KG1 (cell line): Measurements from ENCODE around the gene PRG2.
"Not testable (repeated sequence)": the region's sequence is repeated elsewhere in the genome, so short reads cannot be mapped to it uniquely, and the experiment has no call there.

Experiments used
- DNase-seq: peaks from one replicate; lab custom pipeline; 2025; lab: John Stamatoyannopoulos, UW

Gene PRG2

GRCh38 chr11:57419146-57419545 is 28.7 kb upstream of the PRG2 start:
- no peak for DNase-seq

GRCh38 chr11:57418131-57418530 is 27.7 kb upstream of the PRG2 start:
- DNase-seq = no peak

GRCh38 chr11:57417056-57417455 is 26.6 kb upstream of the PRG2 start:
- no peak for DNase-seq

- no peak for DNase-seq
Observed at GRCh38 chr11:57416436-57416835, 26.0 kb upstream of the PRG2 start.

GRCh38 chr11:57414612-57415212 is 24.3 kb upstream of the PRG2 start:
- no peak for DNase-seq

GRCh38 chr11:57413681-57414080 is 23.2 kb upstream of the PRG2 start:
- DNase-seq = no peak

- no peak for DNase-seq
Observed at GRCh38 chr11:57410287-57410686, 19.8 kb upstream of the PRG2 start.

- no peak for DNase-seq
Observed at GRCh38 chr11:57409321-57410100, 19.1 kb upstream of the PRG2 start.

GRCh38 chr11:57408771-57409170 is 18.3 kb upstream of the PRG2 start:
- DNase-seq = no peak

- DNase-seq = no peak
Observed at GRCh38 chr11:57407941-57408475, 17.6 kb upstream of the PRG2 start.

- no peak for DNase-seq
Observed at GRCh38 chr11:57407010-57407920, 16.8 kb upstream of the PRG2 start.

GRCh38 chr11:57406337-57406904 is 16.0 kb upstream of the PRG2 start:
- DNase-seq = no peak

GRCh38 chr11:57405271-57405860 is 14.9 kb upstream of the PRG2 start:
- no peak for DNase-seq

- DNase-seq = no peak
Observed at GRCh38 chr11:57403802-57404147, 13.3 kb upstream of the PRG2 start.

- DNase-seq = not testable (repeated sequence)
Observed at GRCh38 chr11:57403003-57403801, 12.8 kb upstream of the PRG2 start.

- DNase-seq = no peak
Observed at GRCh38 chr11:57402188-57403002, 11.9 kb upstream of the PRG2 start.

GRCh38 chr11:57399972-57400578 is 9.6 kb upstream of the PRG2 start:
- no peak for DNase-seq

GRCh38 chr11:57399221-57399620 is 8.8 kb upstream of the PRG2 start:
- DNase-seq = no peak

- no peak for DNase-seq
Observed at GRCh38 chr11:57397394-57397990, 7.0 kb upstream of the PRG2 start.
